Caco-2 (cell line): ENCODE measurements around the gene DLG2. TPM values are rescaled to one million over a fixed set of nuclear protein-coding genes. Genes with fewer than 3 reads are reported as not detected.

Experiments
- BruUV-seq: library from RNA; stranded (reverse); fragments of 400-500 nt; replicated peaks from 2 replicates; lab custom pipeline; 2021; lab: Mats Ljungman, UMichigan
- CTCF ChIA-PET: fragments of 300-600 bp; sonication (Branson Sonifier 250); formaldehyde crosslinking; loops from one replicate; lab custom pipeline; 2022; ENCODE audit warnings: antibody characterized with exemption; lab: Charles Lee
- POLR2A ChIA-PET: fragments of 300-600 bp; sonication (Branson Sonifier 250); formaldehyde crosslinking; loops from one replicate; lab custom pipeline; 2022; ENCODE audit warnings: antibody characterized with exemption; lab: Charles Lee
- DNase-seq, 2 experiments: peaks; one replicate each; pipeline versions ENCODE4 v3.0.0 to v3.0.0-alpha.2; 2020 to 2022
- H3K27me3 ChIP-seq: replicated peaks from 2 replicates; pipeline ENCODE4 v1.6.0; 2011; ENCODE audit warnings: low read length; ENCODE audit not compliant: control insufficient read depth, insufficient read depth
- H3K36me3 ChIP-seq: 2 replicates; pipeline ENCODE4 v1.5.1; 2011; ENCODE audit warnings: low read length; ENCODE audit not compliant: control insufficient read depth, insufficient read depth
- H3K4me1 ChIP-seq: fragments of 250-450 bp; sonication (Bioruptor Pico); 2 replicates; pipeline ENCODE4 v1.5.1; 2020; ENCODE audit warnings: mild to moderate bottlenecking
- H3K4me3 ChIP-seq: 2 replicates; pipeline ENCODE4 v1.5.1; 2011; ENCODE audit warnings: low read depth, mild to moderate bottlenecking, control low read depth, low read length
- H3K9me3 ChIP-seq: fragments of 250-450 bp; sonication (Bioruptor Pico); 2 replicates; pipeline ENCODE4 v1.5.1; 2020; ENCODE audit warnings: mild to moderate bottlenecking, moderate library complexity
- H3K27ac Mint-ChIP-seq: one replicate; pipeline ENCODE4 v1.8.0; 2022; ENCODE audit warnings: mixed read lengths; ENCODE audit not compliant: unreplicated experiment
- H3K27me3 Mint-ChIP-seq: one replicate; pipeline ENCODE4 v1.8.0; 2022; ENCODE audit warnings: mixed read lengths; ENCODE audit not compliant: insufficient read depth, unreplicated experiment
- H3K36me3 Mint-ChIP-seq: one replicate; pipeline ENCODE4 v1.8.0; 2022; ENCODE audit warnings: mild to moderate bottlenecking, mixed read lengths; ENCODE audit not compliant: insufficient read depth, unreplicated experiment
- H3K4me1 Mint-ChIP-seq: one replicate; pipeline ENCODE4 v1.8.0; 2022; ENCODE audit warnings: low read depth, mixed read lengths; ENCODE audit not compliant: unreplicated experiment
- H3K4me3 Mint-ChIP-seq: one replicate; pipeline ENCODE4 v1.8.0; 2022; ENCODE audit warnings: mild to moderate bottlenecking, moderate library complexity, mixed read lengths; ENCODE audit not compliant: unreplicated experiment
- H3K9me3 Mint-ChIP-seq: one replicate; pipeline ENCODE4 v1.8.0; 2022; ENCODE audit warnings: mixed read lengths; ENCODE audit not compliant: unreplicated experiment
- CTCF ChIP-seq, 2 experiments: fragments of 200-600 bp in 1 of 2; IDR thresholded peaks; 1 replicate in 1 of 2; 2 replicates in 1 of 2; pipeline versions ENCODE4 v1.5.1 to v1.8.0; 2011 to 2022; ENCODE audit warnings: antibody characterized with exemption in 1 of 2, control low read depth in 1 of 2, inconsistent platforms in 1 of 2, low read depth in 1 of 2, low read length in 1 of 2, mild to moderate bottlenecking in 1 of 2, moderate library complexity in 1 of 2; ENCODE audit not compliant: insufficient read depth in 1 of 2, severe bottlenecking in 1 of 2, unreplicated experiment in 1 of 2
- intact Hi-C: fragments of 100-400 bp; cut with micrococcal nuclease; formaldehyde crosslinking; loops from one replicate; pipeline ENCODE4 v1.10.0; 2022; ENCODE audit not compliant: unreplicated experiment
- total RNA-seq: library from RNA; stranded (reverse); gene quantifications from 2 replicates; pipeline ENCODE4 v1.2.3, GENCODE V29; 2022

Gene DLG2
- total RNA-seq, 1 experiment from 2014 or later = 21.6 TPM

GRCh38 chr11:83836065-83836464 lies 1791.1 kb downstream of the DLG2 start:
- intact Hi-C loops = loop anchor here (1.0 to 5.0 kb wide), 6 partner anchors 86 to 728 kb away; no protein-coding TSS in a partner anchor
- peaks cover 29% of the 10 kb centered on the region for H3K27me3 Mint-ChIP-seq
- Histone ChIP-seq H3K9me3 (no peaks in the 10 kb centered on the region), H3K4me1 (no peaks in the 10 kb centered on the region), H3K27me3 (no peaks in the 10 kb centered on the region), H3K36me3 (no peaks in the 10 kb centered on the region), H3K4me3 (no peak overlapping the region)
- no peak for DNase-seq
- no peaks in the 10 kb centered on the region for H3K4me1 Mint-ChIP-seq
- TF ChIP-seq CTCF (IDR thresholded peaks at IDR 0.05; ENCODE audit: insufficient read depth in 1 of 2, low read depth in 1 of 2, low read length in 1 of 2, severe bottlenecking in 1 of 2, unreplicated experiment in 1 of 2) = no peak
- no peak overlapping the region for H3K4me3 Mint-ChIP-seq
- no peak overlapping the region for H3K27ac Mint-ChIP-seq
- BruUV-seq = no TSS peak
- ChIA-PET CTCF (interaction anchor here (0.6 to 2.2 kb wide), 16 partner anchors 8 to 907 kb away, joined by 3 to 17 read pairs (median 4); no protein-coding TSS in a partner anchor), POLR2A (no interaction called here)
- H3K9me3 Mint-ChIP-seq = no peaks in the 10 kb centered on the region
- no peaks in the 10 kb centered on the region for H3K36me3 Mint-ChIP-seq

GRCh38 chr11:83835423-83835822 lies 1791.7 kb downstream of the DLG2 start:
- Mint-ChIP-seq H3K36me3 (no peaks in the 10 kb centered on the region), H3K4me3 (no peak overlapping the region), H3K27ac (no peak overlapping the region), H3K27me3 (peaks cover 25% of the 10 kb centered on the region), H3K4me1 (no peaks in the 10 kb centered on the region), H3K9me3 (no peaks in the 10 kb centered on the region)
- Histone ChIP-seq H3K9me3 (no peaks in the 10 kb centered on the region), H3K4me3 (no peak overlapping the region), H3K27me3 (no peaks in the 10 kb centered on the region), H3K36me3 (no peaks in the 10 kb centered on the region), H3K4me1 (no peaks in the 10 kb centered on the region)
- CTCF ChIA-PET = no interaction called here
- POLR2A ChIA-PET = no interaction called here
- TF ChIP-seq CTCF (IDR thresholded peaks at IDR 0.05; ENCODE audit: insufficient read depth in 1 of 2, low read depth in 1 of 2, low read length in 1 of 2, severe bottlenecking in 1 of 2, unreplicated experiment in 1 of 2) = no peak
- DNase-seq = no peak
- BruUV-seq = no TSS peak
- intact Hi-C loops = loop anchor here (5.0 kb wide), 3 partner anchors 87 to 137 kb away; no protein-coding TSS in a partner anchor

- intact Hi-C loops = loop anchor here (2.0 kb wide), 1 partner anchor 309 kb away; no protein-coding TSS in a partner anchor
- CTCF ChIA-PET = no interaction called here
- Mint-ChIP-seq H3K4me3 (no peak overlapping the region), H3K36me3 (no peaks in the 10 kb centered on the region), H3K27me3 (peaks cover 18% of the 10 kb centered on the region), H3K27ac (no peak overlapping the region), H3K9me3 (no peaks in the 10 kb centered on the region), H3K4me1 (no peaks in the 10 kb centered on the region)
- Histone ChIP-seq H3K9me3 (no peaks in the 10 kb centered on the region), H3K36me3 (no peaks in the 10 kb centered on the region), H3K4me3 (no peak overlapping the region), H3K4me1 (no peaks in the 10 kb centered on the region), H3K27me3 (no peaks in the 10 kb centered on the region)
- no peak for DNase-seq
- BruUV-seq = no TSS peak
- POLR2A ChIA-PET = no interaction called here
- no peak for TF ChIP-seq CTCF (IDR thresholded peaks at IDR 0.05; ENCODE audit: insufficient read depth in 1 of 2, low read depth in 1 of 2, low read length in 1 of 2, severe bottlenecking in 1 of 2, unreplicated experiment in 1 of 2)
These were observed 1795.2 kb downstream of the DLG2 start for GRCh38 chr11:83831929-83832328.
